HG02571 (cell line): ENCODE results near the gene NECTIN2.
"Not testable (repeated sequence)": the region's sequence is repeated elsewhere in the genome, so short reads cannot be mapped to it uniquely, and the experiment has no call there.

Source experiments
- ATAC-seq: cut with Tn5 transposase; IDR thresholded peaks from one replicate; pipeline ENCODE4 v1.9.1; 2021; ENCODE audit warnings: mild to moderate bottlenecking, moderate library complexity; ENCODE audit not compliant: unreplicated experiment

Gene NECTIN2

GRCh38 chr19:44816301-44816700, 29.8 kb upstream of the NECTIN2 start:
- ATAC-seq: no peak

GRCh38 chr19:44817725-44818465, 28.2 kb upstream of the NECTIN2 start:
- ATAC-seq: no peak

- ATAC-seq: no peak
Measured at GRCh38 chr19:44818466-44819031, 27.5 kb upstream of the NECTIN2 start.

- no peak for ATAC-seq
Measured at GRCh38 chr19:44819246-44819832, 26.8 kb upstream of the NECTIN2 start.

- ATAC-seq: no peak
Measured at GRCh38 chr19:44820648-44821609, 25.2 kb upstream of the NECTIN2 start.

GRCh38 chr19:44822177-44822576, 23.9 kb upstream of the NECTIN2 start:
- no peak for ATAC-seq

GRCh38 chr19:44822670-44823372, 23.3 kb upstream of the NECTIN2 start:
- no peak for ATAC-seq

DNA sequence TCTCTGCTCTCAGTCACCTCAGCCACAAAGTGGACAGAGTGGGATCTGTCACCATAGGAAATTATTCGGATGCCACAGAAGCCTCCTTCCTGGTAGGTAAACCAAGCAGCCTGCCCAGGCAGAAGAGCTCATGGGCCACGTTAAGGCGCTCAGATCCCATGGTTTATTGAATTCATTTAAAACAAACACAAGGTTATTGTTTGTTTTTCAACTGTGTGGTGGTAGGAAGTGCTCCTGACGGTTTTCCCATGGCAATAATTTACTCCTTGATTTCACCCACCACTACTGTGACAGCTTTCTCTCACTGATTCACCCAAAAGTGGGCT, 22.8 kb upstream of the NECTIN2 start:
- ATAC-seq: no peak

DNA sequence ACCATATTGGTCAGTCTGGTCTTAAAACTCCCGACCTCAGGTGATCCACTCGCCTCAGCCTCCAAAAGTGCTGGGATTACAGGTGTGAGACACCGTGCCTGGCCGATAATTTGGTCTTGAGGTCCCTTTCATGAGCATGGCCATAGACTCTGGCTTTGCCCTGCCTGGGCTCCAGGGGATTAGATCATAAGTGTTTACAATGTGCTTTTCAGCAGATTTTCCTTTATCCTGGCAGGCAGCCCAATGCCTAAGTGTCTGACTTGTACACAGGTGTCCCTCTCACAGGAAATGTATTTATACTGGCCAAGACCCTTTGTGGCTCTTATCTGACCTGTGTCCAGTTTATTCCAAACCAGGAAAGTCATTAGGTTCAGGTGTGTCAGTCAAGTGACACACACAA, 21.3 kb upstream of the NECTIN2 start:
- ATAC-seq: no peak

GRCh38 chr19:44832875-44833274, 13.2 kb upstream of the NECTIN2 start:
- ATAC-seq: not testable (repeated sequence)

- ATAC-seq: not testable (repeated sequence)
Measured at GRCh38 chr19:44834399-44834798, 11.7 kb upstream of the NECTIN2 start.

GRCh38 chr19:44839276-44839675, 6.8 kb upstream of the NECTIN2 start:
- ATAC-seq: no peak

DNA sequence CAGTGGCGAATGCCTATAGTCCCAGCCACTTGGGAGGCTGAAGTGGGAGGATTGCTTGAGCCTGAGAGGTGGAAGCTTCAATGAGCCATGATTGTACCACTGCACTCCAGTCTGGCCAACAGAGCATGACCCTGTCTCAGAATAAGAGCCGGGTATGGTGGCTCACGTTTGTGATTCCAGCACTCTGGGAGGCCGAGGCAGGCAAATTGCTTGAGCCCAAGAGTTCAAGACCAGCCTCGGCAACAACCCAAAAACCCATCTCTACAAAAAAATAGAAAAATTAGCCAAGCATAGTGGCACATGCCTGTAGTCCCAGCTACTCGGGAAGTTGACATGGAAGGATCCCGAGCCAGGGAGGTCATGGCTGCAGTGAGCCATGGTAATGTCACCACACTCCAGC, 5.3 kb upstream of the NECTIN2 start:
- ATAC-seq: no peak

GRCh38 chr19:44841231-44841630, 4.9 kb upstream of the NECTIN2 start:
- no peak for ATAC-seq

GRCh38 chr19:44845286-44845611, 848 bp upstream of the NECTIN2 start:
- no peak for ATAC-seq

DNA sequence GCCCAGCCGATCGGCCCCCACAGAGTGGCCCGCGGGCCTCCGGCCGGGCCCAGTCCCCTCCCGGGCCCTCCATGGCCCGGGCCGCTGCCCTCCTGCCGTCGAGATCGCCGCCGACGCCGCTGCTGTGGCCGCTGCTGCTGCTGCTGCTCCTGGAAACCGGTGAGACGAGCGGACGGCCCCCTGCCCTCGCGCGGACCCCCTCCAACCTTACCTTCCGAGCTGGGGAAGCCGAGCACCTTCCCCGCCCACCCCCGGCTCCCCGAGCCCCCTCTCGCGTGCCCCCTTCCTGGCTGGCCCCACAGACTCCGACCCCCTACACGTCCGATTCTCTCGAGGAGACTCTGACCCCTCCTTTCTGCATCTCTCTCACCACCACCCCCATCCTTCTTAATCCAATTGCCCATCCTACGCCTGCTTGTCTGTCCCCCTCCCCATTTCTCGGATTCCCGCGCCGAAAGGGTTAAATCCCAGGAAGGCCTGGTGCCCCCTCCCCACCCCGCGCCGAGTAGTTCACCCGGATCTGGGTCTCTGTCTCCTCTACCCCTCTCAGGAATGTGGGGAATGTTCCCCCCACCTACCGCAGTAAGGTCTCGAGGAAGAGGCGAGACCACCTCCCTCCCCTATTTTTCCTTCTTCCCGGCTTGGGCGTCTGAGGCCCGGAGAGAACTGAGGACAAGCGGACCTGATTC, 502 bp downstream of the NECTIN2 start:
- no peak for ATAC-seq

DNA sequence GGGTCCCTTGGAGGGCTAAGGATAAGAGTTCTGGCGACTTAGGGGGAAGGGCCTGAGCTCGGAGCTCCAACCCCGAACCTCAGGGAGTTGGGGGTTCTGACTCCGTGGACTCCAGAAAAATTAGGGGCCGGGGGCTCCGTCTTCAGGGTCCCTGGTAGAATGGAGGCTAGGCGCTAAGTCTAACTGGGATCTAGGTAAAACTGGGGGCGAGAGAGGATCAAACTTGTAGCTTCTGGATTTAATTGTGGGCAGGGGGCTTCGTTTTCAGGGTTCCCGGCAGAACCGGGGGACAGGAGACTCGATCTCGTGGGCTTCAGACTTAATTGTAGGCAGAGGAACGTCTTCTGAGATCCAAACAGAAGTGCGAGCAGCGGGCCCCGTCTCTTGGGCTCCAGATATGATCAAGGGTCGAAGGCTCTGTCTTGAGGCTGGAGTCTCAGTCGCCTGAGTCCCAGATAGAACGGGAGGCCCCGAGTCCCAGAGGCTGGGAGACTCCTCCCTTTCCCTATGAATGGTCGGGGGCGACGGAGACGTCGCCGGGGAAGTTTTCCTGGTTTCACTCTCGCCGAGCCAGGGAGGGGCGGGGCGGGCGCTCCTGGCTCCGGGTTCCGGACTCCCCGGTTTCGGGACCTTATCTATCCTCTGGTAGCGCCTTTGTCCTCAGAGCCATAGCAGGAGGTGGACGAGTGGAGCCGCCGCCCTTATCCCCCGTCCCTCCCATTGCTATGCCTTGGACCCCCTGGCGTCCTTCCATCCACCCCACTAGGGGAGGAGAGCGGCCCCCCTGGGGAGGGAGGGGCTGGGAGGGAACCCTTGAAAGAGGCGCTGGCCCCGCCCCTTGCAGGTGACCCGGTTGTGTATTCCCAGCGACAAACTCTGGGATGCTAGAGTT, 1.3 kb downstream of the NECTIN2 start:
- ATAC-seq: no peak

GRCh38 chr19:44848036-44848811, 2.1 kb downstream of the NECTIN2 start:
- no peak for ATAC-seq
